HG03045 (cell line): ENCODE results near the gene SLC4A8.

Experiments used
- ATAC-seq: cut with Tn5 transposase; IDR thresholded peaks from one replicate; pipeline ENCODE4 v1.9.1; 2021; ENCODE audit warnings: mild to moderate bottlenecking, moderate library complexity; ENCODE audit not compliant: unreplicated experiment

SLC4A8 gene

DNA sequence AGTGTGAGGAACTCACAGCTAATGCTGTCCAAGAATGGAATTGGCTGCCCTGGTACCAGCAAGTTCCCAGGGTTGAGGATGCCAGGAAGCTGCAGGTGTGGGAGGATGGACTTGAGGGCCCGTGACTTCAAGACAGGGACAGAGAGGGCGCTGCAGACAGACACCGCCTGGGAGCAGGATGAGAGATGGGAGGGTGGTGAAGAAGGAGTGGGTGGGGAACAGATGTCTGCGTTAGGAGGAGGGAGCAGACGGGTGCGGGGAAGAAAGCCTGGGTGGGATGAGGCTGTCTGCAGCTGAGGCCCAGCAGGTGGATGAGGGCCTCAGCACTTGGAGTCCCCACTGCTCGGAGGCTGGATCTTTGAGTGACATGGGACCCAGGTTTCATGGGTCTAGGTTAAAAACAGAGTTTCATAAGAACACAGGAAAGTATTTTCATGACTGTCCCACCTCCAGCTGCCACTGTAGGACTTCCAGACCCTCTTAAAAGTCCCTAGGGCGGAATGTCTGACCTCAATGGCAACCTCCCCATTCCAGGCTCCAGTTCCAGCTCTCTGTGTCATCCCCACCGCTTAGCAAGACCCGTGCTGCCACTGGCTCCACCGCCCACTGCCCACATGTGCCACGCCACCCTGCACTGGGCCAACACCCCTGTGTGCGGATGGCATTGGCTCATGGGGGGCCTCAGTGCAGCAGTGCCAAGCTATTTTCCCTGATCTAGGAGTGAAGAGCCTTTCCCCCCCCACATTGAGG is 96.1 kb downstream of the SLC4A8 start:
- ATAC-seq: no peak

DNA sequence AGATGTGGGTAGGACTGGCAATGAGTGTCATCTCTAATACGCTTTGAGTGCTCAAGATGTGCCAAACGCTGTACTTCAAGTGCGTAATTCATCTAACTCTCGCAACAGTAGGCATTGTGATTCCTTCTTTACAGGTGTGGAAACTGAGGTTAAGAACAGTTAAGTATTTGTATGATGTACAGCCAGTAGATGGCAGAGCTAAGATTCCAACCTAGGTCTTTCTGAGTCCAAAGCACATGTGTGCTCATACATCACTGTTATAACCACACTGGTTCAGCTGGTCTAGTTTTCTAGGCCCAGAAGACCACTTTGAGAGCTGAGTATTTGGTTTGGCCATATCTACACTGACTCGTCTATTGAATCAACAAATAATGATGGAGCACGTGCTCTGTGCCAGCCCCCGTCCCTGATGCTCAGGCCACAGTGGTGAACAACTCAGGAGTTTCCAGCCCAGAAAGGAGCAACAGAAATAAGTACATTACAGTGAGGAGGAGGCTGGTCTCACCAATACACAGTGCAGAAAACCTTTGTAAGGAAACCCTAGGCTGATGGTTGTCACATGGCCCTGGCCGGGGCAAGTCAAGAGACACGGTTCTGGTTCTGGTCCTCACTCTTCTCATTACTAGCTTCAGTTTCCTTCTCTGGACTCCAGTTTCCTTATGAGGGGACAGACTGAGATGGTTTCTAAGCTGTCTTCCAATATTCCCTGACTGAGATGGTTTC is 97.1 kb downstream of the SLC4A8 start:
- no peak for ATAC-seq

DNA sequence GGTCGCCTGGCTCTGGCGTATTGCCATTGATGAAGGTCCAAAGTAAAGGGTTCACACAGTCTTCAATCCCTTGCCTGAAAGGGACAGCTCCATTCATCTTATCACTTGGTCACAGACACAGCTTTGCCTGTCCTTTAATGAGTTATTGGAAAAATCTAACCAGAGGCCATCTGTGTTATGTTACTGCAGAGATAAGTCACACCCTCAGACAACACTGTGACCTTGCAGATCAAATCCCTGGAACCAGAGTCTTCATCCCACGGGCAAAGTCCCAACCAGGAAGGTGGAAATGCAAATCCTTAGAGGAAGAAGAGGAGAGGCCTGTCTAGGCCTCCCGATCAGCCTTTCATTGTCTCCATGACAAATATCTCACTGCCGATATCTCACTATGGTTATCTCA is 98.1 kb downstream of the SLC4A8 start:
- ATAC-seq: no peak

DNA sequence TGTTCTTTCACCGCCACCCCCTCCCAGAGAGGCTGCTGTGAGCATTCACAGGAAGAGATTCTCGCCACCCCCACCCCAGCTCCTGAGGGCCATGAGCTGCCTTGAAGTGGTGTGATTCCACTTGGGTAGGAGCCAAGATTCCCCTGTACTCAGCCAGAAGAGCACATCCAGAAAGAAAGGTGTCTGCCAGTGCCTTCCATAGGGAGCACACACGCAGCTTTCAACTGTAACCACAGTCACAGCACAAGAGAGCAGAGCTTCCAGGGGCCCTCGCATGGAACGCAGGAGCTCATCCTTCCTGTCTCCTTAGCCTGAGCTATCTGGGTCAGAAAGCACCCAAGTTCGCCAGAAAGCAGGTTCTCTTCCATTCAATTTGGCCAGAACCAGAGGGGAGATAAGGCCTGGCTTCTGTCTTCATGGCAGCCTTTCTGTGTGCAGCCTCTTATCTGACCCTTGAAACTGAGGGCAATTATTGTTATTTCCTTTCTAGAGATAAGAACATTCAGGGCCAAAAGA is 99.8 kb downstream of the SLC4A8 start:
- no peak for ATAC-seq

DNA sequence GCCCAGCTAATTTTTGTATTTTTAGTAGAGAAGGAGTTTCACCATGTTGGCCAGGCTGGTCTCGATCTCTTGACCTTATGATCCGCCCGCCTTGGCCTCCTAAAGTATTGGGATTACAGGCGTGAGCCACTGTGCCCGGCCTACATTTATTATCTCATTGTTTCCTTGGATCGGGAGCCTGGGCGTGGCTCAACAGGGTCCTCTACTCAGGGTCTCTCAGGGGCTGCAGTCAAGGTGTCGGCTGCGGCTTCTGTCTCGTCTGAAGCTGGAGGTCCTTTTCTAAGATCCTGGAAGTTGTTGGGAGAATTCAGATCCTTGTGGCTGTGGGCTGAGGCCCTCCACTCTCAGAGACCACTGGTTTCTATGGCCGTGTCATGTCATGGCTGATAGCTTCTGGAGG is 100.9 kb downstream of the SLC4A8 start:
- no peak for ATAC-seq

DNA sequence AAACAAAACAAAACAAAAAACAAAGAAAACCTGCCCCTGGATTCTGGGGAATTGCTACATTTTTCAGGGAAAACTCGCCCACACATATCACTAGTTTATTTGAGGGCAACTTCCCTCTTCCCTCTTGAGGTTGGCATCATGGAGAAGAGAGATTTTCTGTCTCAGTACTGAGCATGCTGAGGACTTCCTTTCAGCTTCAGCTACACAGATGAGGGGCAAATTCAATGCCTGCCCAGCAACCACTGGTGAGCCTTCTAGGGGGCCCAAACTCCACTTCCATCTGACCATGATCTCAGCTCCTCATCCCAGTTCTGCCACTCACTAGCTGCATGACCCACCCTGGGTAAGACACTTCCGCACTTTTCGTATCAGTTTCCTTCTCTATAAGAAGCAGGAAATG is 103.3 kb downstream of the SLC4A8 start:
- no peak for ATAC-seq

DNA sequence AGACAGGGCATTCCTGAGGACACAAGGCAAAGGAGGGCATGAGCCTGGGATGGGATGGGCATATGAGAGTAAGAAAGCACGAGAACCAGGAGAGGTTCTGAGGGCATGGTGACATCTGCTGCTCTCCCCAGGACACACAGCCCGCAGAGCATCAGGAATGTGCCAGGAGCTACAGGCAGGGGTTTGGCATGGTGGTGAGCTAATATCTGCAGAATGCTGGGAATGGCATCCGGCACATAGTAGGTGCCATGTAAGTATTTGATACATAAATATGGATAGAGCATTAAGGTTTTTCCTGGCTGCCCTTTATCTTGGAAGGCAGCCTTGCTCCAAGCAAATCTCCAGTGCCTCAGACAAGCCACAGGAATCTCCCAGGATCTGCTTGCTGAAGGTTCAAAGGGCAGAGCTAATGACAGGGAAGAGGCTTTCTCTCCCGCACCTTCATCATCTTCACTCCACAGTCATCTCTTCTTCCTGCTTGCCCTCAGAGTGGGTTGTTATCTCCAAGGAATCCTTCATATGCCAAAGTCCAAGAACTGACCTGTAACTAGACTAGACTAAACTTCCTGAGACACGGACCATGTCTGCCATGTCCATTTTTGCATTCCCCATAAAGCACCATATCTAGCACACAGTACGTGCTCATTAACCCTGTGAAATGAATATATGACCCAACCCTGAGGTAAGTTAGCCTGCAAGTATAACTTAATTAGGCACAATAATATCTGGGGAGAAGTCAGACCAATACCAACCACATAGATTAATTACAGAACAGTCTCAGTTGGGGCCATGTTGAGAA is 104.4 kb downstream of the SLC4A8 start:
- ATAC-seq: no peak

DNA sequence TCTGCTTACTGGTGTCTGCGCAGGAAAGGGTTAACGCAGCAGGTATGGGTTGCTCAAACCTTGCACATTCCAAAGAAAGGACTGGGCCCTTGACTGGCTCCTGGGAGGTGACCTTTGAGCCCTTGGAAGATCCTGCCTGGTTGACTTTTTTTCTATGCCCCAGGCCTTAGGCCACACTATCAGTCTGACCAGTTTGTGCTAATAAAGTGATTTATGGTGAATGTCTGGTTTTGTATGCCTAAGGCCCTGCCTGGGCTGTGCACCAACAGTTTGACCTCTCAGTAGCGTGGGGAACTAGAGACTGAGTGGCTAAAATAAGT is 105.0 kb downstream of the SLC4A8 start:
- no peak for ATAC-seq

DNA sequence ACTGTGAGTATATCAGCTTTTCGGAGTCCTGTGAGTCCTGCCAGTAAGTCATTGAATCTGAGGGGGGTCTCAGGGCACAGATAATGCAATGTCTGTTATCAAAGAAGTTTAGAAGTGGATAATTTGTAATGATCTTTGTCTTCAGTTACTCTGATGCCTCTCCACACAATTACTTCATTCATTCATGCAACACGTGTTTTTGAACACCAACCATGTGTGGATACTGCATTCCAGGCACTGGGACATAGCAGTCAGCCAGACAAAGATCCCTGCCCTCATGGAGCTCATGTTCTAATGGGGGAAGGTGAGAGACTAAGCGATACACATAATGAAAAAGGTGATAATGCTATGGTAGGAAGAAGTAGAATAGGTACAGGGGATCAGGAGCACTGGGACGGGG is 105.6 kb downstream of the SLC4A8 start:
- ATAC-seq: no peak

DNA sequence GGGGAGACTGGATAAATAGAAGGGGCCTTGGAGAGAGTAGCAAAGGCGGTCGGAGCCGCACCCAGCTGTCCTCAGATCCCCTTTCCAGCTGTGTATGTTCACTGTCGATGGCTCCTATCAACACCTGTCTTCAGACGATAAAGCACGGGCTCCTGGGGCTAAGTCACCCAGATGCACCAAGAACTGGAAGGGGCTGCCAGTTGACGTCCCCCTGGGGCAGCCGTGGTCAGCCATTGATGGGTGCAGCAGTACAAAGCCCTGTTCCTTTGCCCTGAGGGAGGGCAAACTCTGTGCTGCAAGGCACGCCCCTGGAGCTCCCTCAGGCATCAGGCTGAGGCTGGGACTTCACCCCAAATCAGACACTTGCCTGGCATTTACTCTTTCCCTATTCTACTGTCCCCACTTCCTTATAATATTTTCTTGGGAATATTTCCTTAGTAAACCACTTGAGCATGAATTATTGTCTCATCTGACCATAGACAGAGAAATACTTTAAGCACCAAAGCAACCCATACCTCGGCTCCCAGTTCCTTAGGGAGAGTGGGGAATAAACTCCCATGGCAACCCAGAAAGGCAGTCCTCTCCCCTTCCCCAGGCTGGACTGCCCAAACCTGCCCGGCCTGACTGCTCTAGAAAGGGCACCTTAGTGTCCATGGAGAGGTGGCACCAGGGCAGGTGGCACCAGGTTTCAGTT is 106.8 kb downstream of the SLC4A8 start:
- no peak for ATAC-seq

DNA sequence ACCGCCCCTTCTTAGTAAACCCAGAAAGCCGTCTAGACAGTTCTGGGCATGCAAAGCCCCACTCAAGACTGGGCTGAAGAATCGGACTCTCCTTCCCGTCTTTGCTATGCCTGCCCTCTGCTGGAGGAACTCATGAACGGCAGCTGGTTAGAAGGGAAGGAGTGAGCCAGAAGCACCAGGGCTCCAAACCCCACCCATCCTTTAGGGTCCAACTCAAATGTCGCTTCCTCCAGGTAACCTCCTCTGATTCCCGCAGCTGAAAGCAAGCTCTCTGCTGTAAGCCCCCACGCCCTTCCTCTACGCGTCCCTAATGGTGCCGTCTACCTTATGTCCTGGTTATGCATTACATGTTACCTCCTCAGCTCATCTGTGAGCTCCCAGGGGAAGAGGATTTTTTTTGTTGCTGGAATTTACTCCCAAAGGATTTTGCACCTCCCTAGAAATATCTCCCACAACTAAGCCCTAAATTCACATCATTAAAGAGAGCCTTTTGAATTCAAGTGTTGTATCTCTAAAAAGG is 107.4 kb downstream of the SLC4A8 start:
- no peak for ATAC-seq

DNA sequence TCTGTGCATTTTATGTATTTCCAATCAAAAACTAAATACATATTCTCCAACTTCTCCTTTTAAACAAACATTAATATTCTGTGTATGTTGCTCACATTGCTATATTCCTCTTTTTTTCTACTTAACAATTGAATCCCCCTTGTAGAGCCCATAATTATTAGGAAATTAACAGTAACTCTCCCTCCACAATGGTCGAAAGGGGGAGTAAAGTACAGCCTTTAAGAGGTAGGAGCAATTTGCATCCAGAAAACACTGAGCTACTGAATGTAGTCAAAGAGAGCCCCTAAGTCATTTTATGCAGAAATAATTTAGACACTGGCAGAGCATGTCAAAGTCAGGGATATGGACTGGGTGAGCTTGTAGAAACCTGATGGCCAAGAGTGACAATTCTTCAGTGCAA is 109.2 kb downstream of the SLC4A8 start:
- no peak for ATAC-seq

DNA sequence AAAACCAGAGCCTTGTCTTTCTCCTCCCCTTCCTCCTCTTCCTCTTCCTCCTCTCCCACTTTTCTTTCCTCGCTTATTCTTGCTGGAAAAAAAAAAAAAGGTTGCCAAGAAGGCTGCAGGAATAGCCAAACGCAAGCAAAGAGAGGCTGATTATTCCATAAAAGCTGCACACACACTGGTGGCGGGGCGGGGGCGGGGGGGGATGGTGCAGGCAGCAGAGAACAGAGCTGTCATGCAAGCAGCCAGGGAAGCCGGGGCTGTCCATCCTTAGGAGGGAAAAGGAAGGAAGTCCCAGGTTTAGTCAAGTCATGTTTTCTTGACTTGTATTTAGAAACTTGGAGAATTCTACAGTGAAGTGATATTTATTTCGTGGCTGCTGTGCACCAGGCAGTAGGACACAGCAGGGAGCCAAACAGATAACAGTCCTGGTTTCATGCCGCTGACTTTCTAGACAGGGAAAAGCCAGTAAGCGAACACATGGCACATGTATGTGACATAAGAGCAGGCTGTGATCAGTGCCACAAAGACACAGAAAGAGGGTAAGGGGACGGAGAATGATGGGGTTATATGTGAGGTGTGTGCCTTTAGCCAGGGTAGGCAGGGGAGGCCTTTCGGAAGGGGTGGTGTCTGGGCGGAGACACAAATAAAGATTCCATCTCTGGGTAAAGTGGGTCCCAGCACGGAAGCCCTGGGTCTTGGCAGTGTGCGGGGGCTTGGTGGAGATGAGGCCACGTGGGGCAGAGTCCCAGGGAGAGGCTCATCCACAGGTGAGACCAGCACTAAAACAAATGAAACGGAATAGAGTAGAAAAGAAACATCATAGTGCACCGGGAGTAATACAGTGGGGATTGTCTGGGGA is 109.8 kb downstream of the SLC4A8 start:
- no peak for ATAC-seq

DNA sequence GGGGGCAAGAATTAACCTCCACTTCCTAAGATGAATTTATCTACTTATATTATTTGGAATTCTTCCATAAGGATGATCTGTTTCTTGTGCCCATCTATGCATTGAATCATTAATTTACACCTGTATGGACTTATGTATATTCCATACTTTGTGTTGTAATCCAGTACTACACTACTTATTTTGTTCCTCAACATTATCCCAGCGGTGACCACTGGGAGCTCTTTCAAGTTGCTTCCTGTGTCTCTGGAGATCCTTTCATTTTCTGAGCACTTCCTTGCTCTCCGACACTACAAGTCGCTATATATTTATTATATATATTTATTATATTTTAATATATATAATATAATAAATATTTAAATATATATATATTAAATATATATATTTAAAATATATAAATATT is 111.5 kb downstream of the SLC4A8 start:
- no peak for ATAC-seq

DNA sequence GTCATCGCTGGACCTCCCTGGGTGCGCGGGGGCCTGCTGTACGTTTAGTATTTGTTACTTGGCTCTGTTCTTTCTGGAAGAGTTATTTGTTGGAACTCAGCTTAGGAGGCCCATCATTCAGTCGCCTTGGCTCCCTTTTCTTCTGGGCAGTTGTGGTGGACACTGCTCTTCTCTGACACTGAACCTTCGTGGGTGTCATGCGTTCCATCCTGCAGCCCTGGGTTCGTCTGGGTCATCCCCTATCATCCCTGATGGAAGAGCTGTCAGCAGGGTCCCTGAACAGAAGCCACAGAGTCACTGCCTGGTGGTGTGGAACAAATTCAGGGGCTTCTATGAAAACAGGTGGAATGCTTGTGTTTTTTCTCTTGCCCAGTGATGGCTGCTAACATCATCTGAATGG is 113.5 kb downstream of the SLC4A8 start:
- ATAC-seq: no peak

DNA sequence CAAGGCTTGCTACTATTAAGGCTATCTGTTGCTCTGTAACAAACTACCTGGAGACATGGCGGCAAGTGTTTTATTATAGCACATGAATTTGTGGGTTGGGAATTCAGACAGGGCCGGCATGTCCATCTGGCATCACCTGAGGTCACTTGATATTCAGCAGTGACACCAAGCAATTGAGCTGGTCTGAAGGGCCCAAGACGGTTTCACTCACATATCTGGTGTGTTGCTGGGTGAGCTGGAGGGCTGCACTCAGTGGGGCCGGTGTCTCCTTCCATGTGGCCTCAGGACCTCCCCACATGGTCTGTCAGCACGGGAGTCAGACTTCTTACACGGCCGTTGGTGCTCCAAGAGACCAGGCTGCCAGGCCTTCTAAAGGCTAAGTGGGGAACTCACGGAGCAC is 114.0 kb downstream of the SLC4A8 start:
- ATAC-seq: no peak

DNA sequence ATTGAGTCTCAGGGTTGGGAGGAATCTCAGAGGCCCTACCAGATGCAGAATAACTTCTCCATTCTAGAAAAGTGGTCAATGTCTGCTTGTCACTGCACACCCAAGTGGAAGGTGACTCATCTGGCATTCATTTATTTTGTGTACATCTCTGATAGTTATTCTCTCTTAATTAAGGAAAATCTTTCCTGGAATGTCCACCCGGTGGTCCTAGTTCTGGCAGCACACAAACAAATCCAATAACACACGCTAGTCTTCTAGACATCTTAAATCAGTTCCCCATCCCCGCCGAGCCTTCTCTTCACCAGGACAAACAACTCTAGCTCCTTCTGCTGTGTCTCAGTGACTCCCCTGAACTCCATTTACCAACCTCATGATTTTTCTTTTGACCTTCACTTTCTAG is 116.4 kb downstream of the SLC4A8 start:
- no peak for ATAC-seq

DNA sequence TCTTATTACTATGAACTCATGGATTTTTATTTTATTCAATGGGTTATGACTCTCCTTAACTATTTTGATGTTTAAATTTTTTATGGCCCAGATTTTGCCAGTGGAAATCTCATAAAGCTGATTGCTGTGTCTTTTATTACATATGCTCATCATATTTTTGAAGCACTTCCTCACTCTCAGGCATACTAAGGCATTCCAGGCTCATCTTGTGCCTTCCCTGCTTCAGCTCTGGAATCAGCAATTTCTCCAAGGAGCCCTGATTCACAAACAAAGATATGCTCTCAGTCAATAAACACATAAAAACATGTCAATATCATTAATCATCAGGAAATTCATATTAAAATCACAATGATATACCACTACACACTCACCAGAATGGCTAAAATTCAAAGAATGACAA is 121.5 kb downstream of the SLC4A8 start:
- no peak for ATAC-seq

DNA sequence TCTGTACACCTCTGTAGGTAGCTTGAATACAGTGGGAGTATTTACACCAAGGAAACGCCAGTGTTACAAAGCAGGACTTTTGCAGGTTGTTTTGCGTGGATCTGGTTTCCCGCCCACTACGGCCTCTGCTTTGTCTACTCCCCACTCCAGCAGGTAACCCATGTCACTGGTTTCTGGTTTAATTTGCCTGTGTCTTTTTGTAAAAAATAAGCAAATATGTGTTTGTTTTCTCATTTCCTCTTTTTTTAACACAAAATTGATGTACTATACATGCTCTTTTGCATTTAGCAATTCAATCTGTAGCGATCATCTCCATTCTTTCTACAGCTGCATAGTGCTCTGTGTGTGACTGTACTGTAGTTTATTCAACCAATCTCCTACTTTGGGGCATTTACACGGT is 123.0 kb downstream of the SLC4A8 start:
- ATAC-seq: no peak

DNA sequence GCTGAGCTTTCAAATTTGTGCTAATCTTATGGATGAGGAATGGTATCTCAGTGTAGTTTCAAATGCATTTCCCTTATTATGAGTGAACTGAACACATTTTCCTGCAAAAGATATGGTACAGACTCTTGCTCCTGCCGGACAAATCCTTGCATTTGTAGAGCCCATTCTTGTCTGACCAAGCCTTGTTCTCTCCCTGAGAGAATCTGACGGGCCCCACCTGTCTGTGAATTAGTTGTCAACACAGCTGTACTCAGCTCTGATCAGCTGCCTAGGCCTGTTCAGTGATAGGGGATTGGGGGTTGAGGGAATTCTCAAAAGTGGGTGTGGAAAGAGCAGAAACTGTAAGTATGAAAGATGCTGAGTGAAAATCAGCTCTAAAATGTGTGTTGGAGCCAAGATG is 123.6 kb downstream of the SLC4A8 start:
- ATAC-seq: no peak
